Loucy (cell line): ENCODE results near the gene TMEM132C.

Experiments
- H2AFZ ChIP-seq: fragments of 200-600 bp; sonication (generic); 2 replicates; pipeline ENCODE4 v1.6.0; 2016; ENCODE audit warnings: antibody characterized with exemption, mild to moderate bottlenecking, low read length, moderate library complexity
- H3F3A ChIP-seq: fragments of 200-600 bp; 2 replicates; pipeline ENCODE4 v1.6.0; 2016; ENCODE audit warnings: antibody characterized with exemption, low read depth, mild to moderate bottlenecking
- H3K27me3 ChIP-seq: fragments of 200-600 bp; sonication (generic); 2 replicates; pipeline ENCODE4 v1.6.1; 2014; ENCODE audit warnings: low read length, mild to moderate bottlenecking; ENCODE audit not compliant: insufficient read depth, poor library complexity, severe bottlenecking
- H3K36me3 ChIP-seq: fragments of 200-600 bp; sonication (generic); 2 replicates; pipeline ENCODE4 v1.6.1; 2016; ENCODE audit warnings: low read length; ENCODE audit not compliant: insufficient read depth
- H3K4me1 ChIP-seq: fragments of 200-600 bp; sonication (generic); 2 replicates; pipeline ENCODE4 v1.5.1; 2014; ENCODE audit warnings: low read length, mild to moderate bottlenecking; ENCODE audit not compliant: insufficient read depth, poor library complexity, severe bottlenecking
- H3K4me2 ChIP-seq: fragments of 200-600 bp; sonication (generic); 2 replicates; pipeline ENCODE4 v1.6.0; 2014; ENCODE audit warnings: antibody characterized with exemption, low read length, low read depth, mild to moderate bottlenecking; ENCODE audit not compliant: poor library complexity, severe bottlenecking
- H3K4me3 ChIP-seq: fragments of 200-600 bp; sonication (generic); 2 replicates; pipeline ENCODE4 v1.5.1; 2014; ENCODE audit warnings: low read length, mild to moderate bottlenecking, mixed read lengths; ENCODE audit not compliant: poor library complexity, severe bottlenecking
- H3K79me2 ChIP-seq: fragments of 200-600 bp; sonication (generic); 2 replicates; pipeline ENCODE4 v1.6.1; 2014; ENCODE audit warnings: low read length; ENCODE audit not compliant: insufficient read depth
- H3K9ac ChIP-seq: fragments of 200-600 bp; sonication (generic); 2 replicates; pipeline ENCODE4 v1.6.0; 2014; ENCODE audit warnings: mild to moderate bottlenecking, low read depth, low read length, moderate library complexity; ENCODE audit not compliant: poor library complexity, severe bottlenecking
- H3K9me2 ChIP-seq: fragments of 200-600 bp; sonication (generic); replicated peaks from 2 replicates; pipeline ENCODE4 v1.6.1; 2016; ENCODE audit warnings: low read depth, low read length, mixed read lengths
- H3K9me3 ChIP-seq: fragments of 200-600 bp; sonication (generic); 2 replicates; pipeline ENCODE4 v1.6.1; 2014; ENCODE audit warnings: mild to moderate bottlenecking, antibody characterized with exemption, low read length, low read depth; ENCODE audit not compliant: insufficient read depth
- H4K20me1 ChIP-seq: fragments of 200-600 bp; sonication (generic); 2 replicates; pipeline ENCODE4 v1.6.0; 2014; ENCODE audit warnings: antibody characterized with exemption, low read length, mild to moderate bottlenecking; ENCODE audit not compliant: insufficient read depth, poor library complexity, severe bottlenecking
- CTCF ChIP-seq: fragments of 200-600 bp; sonication (generic); conservative IDR thresholded peaks from 2 replicates; pipeline ENCODE4 v1.5.1; 2014; ENCODE audit warnings: mild to moderate bottlenecking, antibody characterized with exemption, low read length
- EZH2phosphoT487 ChIP-seq: fragments of 200-600 bp; IDR thresholded peaks from 2 replicates; pipeline ENCODE4 v1.6.1; 2018; ENCODE audit warnings: antibody characterized with exemption, mild to moderate bottlenecking, moderate library complexity, borderline replicate concordance

TMEM132C gene

DNA sequence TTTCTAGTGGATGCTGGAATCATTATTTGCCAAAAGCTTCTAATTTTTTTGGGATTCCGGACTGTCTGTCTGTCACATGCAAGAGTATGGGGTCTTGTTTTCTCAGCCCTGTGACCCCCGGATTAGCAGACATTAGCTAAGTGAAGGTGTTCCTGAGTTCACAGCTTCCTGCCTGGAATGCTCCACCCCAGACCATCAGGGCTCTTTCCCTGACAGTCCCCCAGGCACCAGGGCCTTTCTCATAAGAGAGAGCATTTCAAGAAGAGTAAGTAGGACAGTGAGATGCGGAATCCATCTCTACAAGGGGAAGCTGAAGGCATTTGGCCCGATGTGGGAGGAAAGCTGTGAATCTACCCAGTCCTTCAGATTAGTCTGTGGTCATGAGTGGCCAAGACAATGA is 427.5 kb downstream of the TMEM132C start:
- H3K79me2 ChIP-seq: no peaks in the 10 kb centered on the region
- H4K20me1 ChIP-seq: no peaks in the 10 kb centered on the region
- no peak for TF ChIP-seq CTCF
- TF ChIP-seq EZH2phosphoT487: no peak
- no peak overlapping the region for H2AFZ ChIP-seq
- H3K9ac ChIP-seq: no peak overlapping the region
- no peaks in the 10 kb centered on the region for H3K4me1 ChIP-seq
- no peaks in the 10 kb centered on the region for H3F3A ChIP-seq
- H3K27me3 ChIP-seq: no peaks in the 10 kb centered on the region
- no peak overlapping the region for H3K4me3 ChIP-seq
- no peaks in the 10 kb centered on the region for H3K9me2 ChIP-seq
- no peaks in the 10 kb centered on the region for H3K9me3 ChIP-seq
- H3K4me2 ChIP-seq: no peak overlapping the region
- H3K36me3 ChIP-seq: no peaks in the 10 kb centered on the region

DNA sequence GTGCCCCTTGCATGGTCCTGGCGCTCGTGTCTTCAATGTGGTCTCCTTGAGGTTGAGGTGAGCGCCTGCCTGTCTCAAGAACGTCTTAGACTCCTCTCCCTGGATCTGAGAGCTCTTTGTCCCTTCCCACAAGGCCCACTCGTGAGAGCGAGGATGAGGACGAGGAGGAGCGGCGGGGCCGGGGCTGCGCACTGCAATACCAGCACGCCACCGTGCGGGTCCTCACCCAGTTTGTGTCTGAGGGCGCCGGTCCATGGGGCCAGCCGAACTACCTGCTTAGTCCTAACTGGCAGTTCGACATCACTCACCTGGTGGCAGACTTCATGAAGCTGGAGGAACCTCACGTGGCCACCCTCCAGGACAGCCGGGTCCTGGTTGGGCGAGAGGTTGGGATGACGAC is 428.7 kb downstream of the TMEM132C start:
- no peaks in the 10 kb centered on the region for H3K4me1 ChIP-seq
- H2AFZ ChIP-seq: no peak overlapping the region
- TF ChIP-seq EZH2phosphoT487: no peak
- TF ChIP-seq CTCF: no peak
- no peaks in the 10 kb centered on the region for H3K36me3 ChIP-seq
- H3K9me3 ChIP-seq: no peaks in the 10 kb centered on the region
- no peaks in the 10 kb centered on the region for H3K9me2 ChIP-seq
- H3K79me2 ChIP-seq: no peaks in the 10 kb centered on the region
- H3F3A ChIP-seq: no peaks in the 10 kb centered on the region
- H3K4me2 ChIP-seq: no peak overlapping the region
- no peak overlapping the region for H3K4me3 ChIP-seq
- H4K20me1 ChIP-seq: no peaks in the 10 kb centered on the region
- no peak overlapping the region for H3K9ac ChIP-seq
- no peaks in the 10 kb centered on the region for H3K27me3 ChIP-seq

GRCh38 chr12:128698301-128698972 is 431.5 kb downstream of the TMEM132C start:
- no peaks in the 10 kb centered on the region for H3K27me3 ChIP-seq
- TF ChIP-seq EZH2phosphoT487 (no peak), CTCF (no peak)

More at GRCh38 chr12:128698301-128698972, 431.5 kb downstream of the TMEM132C start:
- no peaks in the 10 kb centered on the region for H4K20me1 ChIP-seq
- H3K4me2 ChIP-seq: no peak overlapping the region
- no peaks in the 10 kb centered on the region for H3K9me3 ChIP-seq
- H3K4me3 ChIP-seq: no peak overlapping the region
- H3K9me2 ChIP-seq: no peaks in the 10 kb centered on the region
- no peaks in the 10 kb centered on the region for H3F3A ChIP-seq
- no peaks in the 10 kb centered on the region for H3K79me2 ChIP-seq
- no peaks in the 10 kb centered on the region for H3K4me1 ChIP-seq
- no peaks in the 10 kb centered on the region for H3K36me3 ChIP-seq
- no peak overlapping the region for H2AFZ ChIP-seq
- no peak overlapping the region for H3K9ac ChIP-seq
